Upper lobe of left lung (tissue), 6 donors: ENCODE measurements around the gene IFT25. TPM values are rescaled to one million over a fixed set of nuclear protein-coding genes. Genes with fewer than 3 reads are reported as not detected.

Source experiments
- ATAC-seq, 2 donors: fragments of 200-7000 bp; cut with Tn5 transposase; one replicate each; pipeline ENCODE4 v1.9.1; 2022; ENCODE audit warnings: mild to moderate bottlenecking in 2 of 2, moderate library complexity in 2 of 2; ENCODE audit not compliant: low FRiP score in 2 of 2
- DNase-seq, 2 donors: peaks; one replicate each; pipeline ENCODE4 v3.0.0-alpha.2; 2019 to 2020
- H3K27ac ChIP-seq, 4 donors: fragments of 200-600 bp; sonication (generic); one replicate each; pipeline ENCODE4 v1.5.1; 2016 to 2019
- H3K27me3 ChIP-seq, 4 donors: fragments of 200-600 bp; sonication (generic); one replicate each; pipeline ENCODE4 v1.5.1; 2017 to 2019
- H3K36me3 ChIP-seq, 4 donors: fragments of 200-600 bp; sonication (generic); one replicate each; pipeline ENCODE4 v1.5.1; 2016 to 2019
- H3K4me1 ChIP-seq, 4 donors: fragments of 200-600 bp; sonication (generic); one replicate each; pipeline ENCODE4 v1.5.1; 2018 to 2019
- H3K4me3 ChIP-seq, 4 donors: fragments of 200-600 bp; sonication (generic); one replicate each; pipeline ENCODE4 v1.5.1; 2017 to 2019; ENCODE audit warnings: mild to moderate bottlenecking in 2 of 4, moderate library complexity in 1 of 4
- H3K9me3 ChIP-seq, 4 donors: fragments of 200-600 bp; sonication (generic); one replicate each; pipeline ENCODE4 v1.5.1; 2018 to 2019
- EP300 ChIP-seq, 4 donors: sonication (generic); formaldehyde crosslinking; IDR thresholded peaks; one replicate each; pipeline ENCODE4 v1.5.1; 2017; ENCODE audit warnings: antibody characterized with exemption in 4 of 4, control low read depth in 2 of 4
- POLR2A ChIP-seq, 4 donors: fragments of 450-650 bp; IDR thresholded peaks; one replicate each; pipeline ENCODE4 v1.5.1; 2016 to 2017; ENCODE audit warnings: antibody characterized with exemption in 4 of 4, mild to moderate bottlenecking in 2 of 4
- POLR2AphosphoS5 ChIP-seq, 2 donors: sonication (generic); formaldehyde crosslinking; IDR thresholded peaks; one replicate each; pipeline ENCODE4 v1.5.1; 2017; ENCODE audit warnings: antibody characterized with exemption in 2 of 2
- WGBS, 2 donors: methylation state at CpG; one replicate each; pipeline ENCODE4 v1.1.5; 2017 to 2018; 5-methylcytosine and 5-hydroxymethylcytosine counted together
- total RNA-seq, 6 donors: library from RNA; depleted of rRNA in 4 of 6; stranded (reverse); fragments of >200 nt in 4 of 6; gene quantifications; one replicate each; pipeline versions ENCODE4 v1.1.0 to v1.2.1, GENCODE V29; 2016 to 2021
- TF ChIP-seq, protein P1 (sequence below), 6 experiments: fragments of 450-650 bp in 4 of 6; fragments of 200-600 bp in 2 of 6; sonication (generic) in 2 of 6; IDR thresholded peaks; one replicate each; pipeline ENCODE4 v1.5.1; 2016 to 2019; ENCODE audit warnings: antibody characterized with exemption in 6 of 6
- donor health status: DM: no; HTN: no; CAD: no; lungs with moderate emphysema.
- donor health status: DM: no; HTN: yes; CAD: no; lungs with severe emphysema.

Gene IFT25
- total RNA-seq, 6 donors from 2014 or later: 11.1 to 35.5 (median 15.8) TPM

DNA sequence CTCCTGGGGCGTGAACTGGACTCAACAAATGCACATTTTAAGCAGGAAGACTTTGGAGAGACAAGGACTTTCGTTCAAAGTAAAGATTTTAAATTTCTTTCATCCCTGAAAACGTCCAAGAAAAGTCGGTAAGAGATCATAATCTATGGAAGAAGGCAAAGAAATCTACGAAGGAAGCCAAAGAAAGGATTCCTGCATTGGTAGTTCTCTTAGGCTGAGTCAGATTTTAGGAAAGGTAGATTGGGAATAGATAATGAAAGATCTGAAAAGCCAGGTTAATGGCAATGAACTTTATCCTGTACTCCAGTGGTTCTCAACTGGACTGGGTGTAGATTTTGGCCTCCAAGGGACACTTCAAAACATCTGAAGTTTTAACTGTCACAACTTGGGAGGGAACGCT is 2.4 kb downstream of the IFT25 start:
- 95% methylated on average over 6 of the region's 6 CpGs for WGBS, 2 donors
- ATAC-seq: no peak

DNA sequence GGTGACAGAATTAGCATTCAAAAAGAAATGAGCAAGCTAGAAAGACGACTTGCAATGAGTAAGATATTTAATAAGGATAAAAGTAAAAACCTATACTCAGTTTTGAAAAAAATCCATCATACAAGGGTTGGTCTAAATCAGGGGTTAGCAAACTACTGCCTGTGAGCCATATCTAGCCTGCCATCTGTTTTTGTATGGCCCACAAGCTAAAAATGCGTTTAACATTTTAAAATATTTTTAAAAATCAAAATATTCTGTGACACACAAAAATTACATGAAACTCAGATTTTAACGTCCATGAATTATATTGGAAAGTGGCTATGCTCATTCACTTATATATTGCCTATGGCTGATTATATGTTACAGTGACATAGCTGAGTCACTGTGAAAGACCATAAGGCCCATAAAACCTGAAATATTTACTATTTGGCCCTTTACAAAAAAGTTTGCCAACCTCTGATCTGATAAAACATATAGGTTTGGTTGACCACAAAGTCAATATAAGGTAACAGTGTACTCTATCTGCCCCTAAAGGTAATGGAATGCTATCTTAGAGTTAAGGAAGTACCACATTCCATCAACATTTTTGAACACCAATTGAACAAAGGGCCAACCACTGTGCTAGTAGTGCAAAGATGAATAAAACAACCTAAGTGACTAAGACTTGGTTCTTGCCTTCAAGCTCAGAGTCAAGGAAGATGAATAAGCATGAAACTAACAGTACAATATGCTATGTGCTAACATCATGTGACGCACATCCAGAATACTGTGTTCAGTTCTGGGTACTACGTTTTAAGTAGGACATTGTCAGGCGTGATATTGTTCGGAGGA is 3.2 kb downstream of the IFT25 start:
- WGBS, 2 donors: 86 to 92% methylated on average over 7 of the region's 7 CpGs
- no peak for DNase-seq

More for the DNA sequence above, 2.4 kb downstream of the IFT25 start:
- Histone ChIP-seq H3K27me3 (no peaks in the 10 kb centered on the region), H3K4me1 (peaks cover 14 to 38% (median 22%) of the 10 kb centered on the region in 4 donors), H3K4me3 (no peak overlapping the region), H3K9me3 (no peaks in the 10 kb centered on the region), H3K36me3 (no peaks in the 10 kb centered on the region), H3K27ac (no peak overlapping the region)
- no peak for DNase-seq
- TF ChIP-seq POLR2AphosphoS5 (IDR thresholded peaks at IDR 0.05) (no peak), EP300 (IDR thresholded peaks at IDR 0.05) (no peak)
- TF ChIP-seq, protein P1, sequence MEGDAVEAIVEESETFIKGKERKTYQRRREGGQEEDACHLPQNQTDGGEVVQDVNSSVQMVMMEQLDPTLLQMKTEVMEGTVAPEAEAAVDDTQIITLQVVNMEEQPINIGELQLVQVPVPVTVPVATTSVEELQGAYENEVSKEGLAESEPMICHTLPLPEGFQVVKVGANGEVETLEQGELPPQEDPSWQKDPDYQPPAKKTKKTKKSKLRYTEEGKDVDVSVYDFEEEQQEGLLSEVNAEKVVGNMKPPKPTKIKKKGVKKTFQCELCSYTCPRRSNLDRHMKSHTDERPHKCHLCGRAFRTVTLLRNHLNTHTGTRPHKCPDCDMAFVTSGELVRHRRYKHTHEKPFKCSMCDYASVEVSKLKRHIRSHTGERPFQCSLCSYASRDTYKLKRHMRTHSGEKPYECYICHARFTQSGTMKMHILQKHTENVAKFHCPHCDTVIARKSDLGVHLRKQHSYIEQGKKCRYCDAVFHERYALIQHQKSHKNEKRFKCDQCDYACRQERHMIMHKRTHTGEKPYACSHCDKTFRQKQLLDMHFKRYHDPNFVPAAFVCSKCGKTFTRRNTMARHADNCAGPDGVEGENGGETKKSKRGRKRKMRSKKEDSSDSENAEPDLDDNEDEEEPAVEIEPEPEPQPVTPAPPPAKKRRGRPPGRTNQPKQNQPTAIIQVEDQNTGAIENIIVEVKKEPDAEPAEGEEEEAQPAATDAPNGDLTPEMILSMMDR (IDR thresholded peaks at IDR 0.05): no peak

DNA sequence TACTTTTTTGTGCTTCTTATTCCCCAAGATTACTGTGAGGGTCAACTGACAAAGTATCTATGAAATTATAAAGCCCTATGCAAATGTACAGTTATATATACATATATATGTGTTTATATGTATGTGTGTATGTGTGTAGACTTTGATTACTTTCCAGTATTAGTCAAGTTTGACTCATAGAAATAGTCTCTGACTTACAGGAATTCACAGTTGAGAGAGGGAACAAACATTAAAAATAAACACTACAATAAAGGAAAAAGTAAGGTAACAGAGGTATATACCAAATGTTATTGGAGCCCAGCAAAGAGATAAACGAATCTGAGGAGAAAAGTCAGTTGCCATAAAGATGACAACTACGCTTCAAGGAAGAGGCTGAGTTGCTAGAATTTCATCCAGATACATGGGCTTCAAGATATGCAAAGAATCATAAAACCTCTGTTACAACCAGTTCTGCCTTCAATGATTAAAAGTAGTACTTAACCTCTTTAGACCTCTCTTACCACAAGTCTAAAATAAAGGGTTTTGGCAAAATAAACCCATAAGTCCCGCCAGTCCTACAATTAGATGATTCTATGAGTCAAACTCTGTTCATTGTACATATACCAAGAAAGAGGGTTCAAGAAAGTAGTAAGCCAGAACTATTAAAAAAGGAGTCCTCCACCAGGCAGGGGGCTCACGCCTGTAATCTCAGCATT is 7.2 kb downstream of the IFT25 start:
- Histone ChIP-seq H3K4me1 (peaks cover 0 to 11% (median 2%) of the 10 kb centered on the region in 4 donors), H3K27ac (no peak overlapping the region), H3K27me3 (no peaks in the 10 kb centered on the region), H3K4me3 (no peak overlapping the region), H3K36me3 (peaks cover 0 to 7% (median 3%) of the 10 kb centered on the region in 4 donors), H3K9me3 (peaks cover 0 to 6% (median 3%) of the 10 kb centered on the region in 4 donors)
- WGBS, 2 donors: 89 to 90% methylated on average over 4 of the region's 4 CpGs
- TF ChIP-seq, protein P1 (IDR thresholded peaks at IDR 0.05): no peak
- no peak for TF ChIP-seq POLR2A (IDR thresholded peaks at IDR 0.05)
- no peak for TF ChIP-seq POLR2AphosphoS5 (IDR thresholded peaks at IDR 0.05)
- TF ChIP-seq EP300 (IDR thresholded peaks at IDR 0.05): no peak
- DNase-seq: no peak
- ATAC-seq: no peak

More for the DNA sequence above, 3.2 kb downstream of the IFT25 start:
- peaks cover 0 to 3% (median 0%) of the 10 kb centered on the region in 4 donors for H3K36me3 ChIP-seq
- ATAC-seq: no peak
- no peak for TF ChIP-seq POLR2A (IDR thresholded peaks at IDR 0.05)
- no peak for TF ChIP-seq EP300 (IDR thresholded peaks at IDR 0.05)
- TF ChIP-seq, protein P1 (IDR thresholded peaks at IDR 0.05): no peak
- TF ChIP-seq POLR2AphosphoS5 (IDR thresholded peaks at IDR 0.05): no peak
- H3K4me3 ChIP-seq: no peak overlapping the region
- no peak overlapping the region for H3K27ac ChIP-seq
- peaks cover 11 to 32% (median 19%) of the 10 kb centered on the region in 4 donors for H3K4me1 ChIP-seq
- no peaks in the 10 kb centered on the region for H3K27me3 ChIP-seq
- no peaks in the 10 kb centered on the region for H3K9me3 ChIP-seq

DNA sequence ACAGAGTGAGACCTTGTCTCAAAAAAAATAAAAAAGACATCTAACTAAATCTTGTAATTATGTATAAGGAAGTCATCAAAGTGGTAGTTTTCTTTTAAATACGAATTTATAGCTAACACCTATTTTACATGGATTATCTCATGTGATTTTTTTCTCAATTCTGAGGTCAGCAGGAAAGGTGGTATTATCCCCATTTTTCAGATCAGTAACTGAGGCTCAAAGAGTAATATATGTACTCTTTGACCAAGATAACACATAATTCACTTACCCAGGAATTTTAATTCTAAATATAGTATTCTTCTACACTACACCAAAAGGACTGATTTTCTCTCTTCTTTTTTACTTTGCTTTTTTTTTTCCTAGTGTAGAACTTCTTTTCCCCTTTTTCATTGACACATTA is 9.1 kb downstream of the IFT25 start:
- TF ChIP-seq POLR2A (IDR thresholded peaks at IDR 0.05) (no peak), POLR2AphosphoS5 (IDR thresholded peaks at IDR 0.05) (no peak), EP300 (IDR thresholded peaks at IDR 0.05) (no peak)
- TF ChIP-seq, protein P1 (IDR thresholded peaks at IDR 0.05): no peak
- H3K27me3 ChIP-seq: no peaks in the 10 kb centered on the region
- peaks cover 0 to 6% (median 3%) of the 10 kb centered on the region in 4 donors for H3K9me3 ChIP-seq
- peaks cover 0 to 5% (median 0%) of the 10 kb centered on the region in 4 donors for H3K4me1 ChIP-seq
- H3K27ac ChIP-seq: no peak overlapping the region
- 93 to 97% methylated on average over 1 of the region's 1 CpG for WGBS, 2 donors
- H3K36me3 ChIP-seq: peaks cover 0 to 7% (median 3%) of the 10 kb centered on the region in 4 donors
- no peak overlapping the region for H3K4me3 ChIP-seq
- no peak for ATAC-seq
- DNase-seq: no peak
